ENCODE results near the gene CHAT.

The CHAT gene

DNA sequence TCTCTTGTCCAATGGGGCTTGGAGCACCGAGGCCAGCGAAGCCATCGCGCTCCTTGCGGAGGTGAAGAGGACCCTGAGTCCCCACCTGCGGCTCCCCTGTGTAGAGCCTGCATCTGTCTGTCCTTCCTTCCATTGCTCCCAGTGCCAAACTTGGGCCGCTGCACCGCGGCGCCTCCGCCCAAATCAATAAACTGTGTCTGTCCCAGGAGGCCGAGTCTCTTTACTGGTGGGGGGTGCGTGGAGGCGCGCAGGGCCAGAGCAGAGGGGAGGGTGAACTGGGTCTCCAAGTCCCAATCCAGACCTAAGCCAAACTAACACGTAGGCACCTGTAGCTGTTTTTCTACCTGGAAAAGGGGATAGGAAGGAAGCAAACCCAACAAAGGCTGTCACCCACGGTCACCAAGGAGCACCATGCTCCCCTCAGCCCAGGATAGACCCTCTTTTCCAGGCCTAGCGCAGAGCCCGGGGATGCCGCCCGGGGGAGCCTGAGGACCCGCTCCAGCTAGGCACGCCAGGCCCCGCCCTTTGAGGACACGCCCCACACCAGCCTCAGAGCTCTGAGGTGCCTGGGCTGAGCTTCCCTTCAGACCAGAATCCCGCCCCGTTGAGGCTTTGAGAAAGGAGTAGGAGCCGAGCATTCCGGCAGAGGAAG is 1.2 kb upstream of the CHAT start:
- DNase-seq, result no peak

DNA sequence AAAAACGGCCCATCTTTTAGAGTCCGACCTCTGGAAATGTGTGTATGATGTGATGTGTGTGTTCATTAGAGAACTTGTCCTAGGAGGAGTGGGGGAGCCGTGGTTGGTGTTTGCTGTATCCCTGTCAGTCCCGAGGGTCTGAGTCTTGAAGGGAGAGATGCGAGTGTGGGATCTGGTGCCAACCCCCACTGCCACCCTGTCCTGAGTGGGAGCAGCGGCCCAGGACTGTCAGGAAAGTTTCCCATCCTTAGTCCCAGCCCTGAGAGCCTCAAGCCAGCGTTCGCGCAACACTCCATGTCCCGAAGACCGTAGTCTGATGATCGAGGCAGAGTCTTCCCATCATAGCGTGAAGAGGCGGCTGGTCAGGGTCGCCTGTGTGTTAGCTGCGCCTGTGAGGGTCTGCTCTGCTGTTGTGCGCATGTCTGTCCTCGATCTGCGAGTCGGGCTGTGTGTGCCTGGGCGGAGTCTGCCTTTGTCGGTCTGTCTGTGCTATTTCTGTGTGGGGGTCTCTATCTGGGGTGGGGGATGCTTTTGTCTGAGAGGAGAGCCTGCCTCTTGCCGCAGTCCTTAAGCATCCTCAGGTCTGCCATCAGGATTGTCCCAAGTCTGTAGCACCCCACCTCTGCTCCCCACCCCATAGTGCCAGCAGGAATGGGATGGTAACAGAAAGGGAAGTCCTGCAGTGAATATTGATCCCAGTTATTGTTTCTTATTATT is 514 bp upstream of the CHAT start:
- DNase-seq, result no peak

DNA sequence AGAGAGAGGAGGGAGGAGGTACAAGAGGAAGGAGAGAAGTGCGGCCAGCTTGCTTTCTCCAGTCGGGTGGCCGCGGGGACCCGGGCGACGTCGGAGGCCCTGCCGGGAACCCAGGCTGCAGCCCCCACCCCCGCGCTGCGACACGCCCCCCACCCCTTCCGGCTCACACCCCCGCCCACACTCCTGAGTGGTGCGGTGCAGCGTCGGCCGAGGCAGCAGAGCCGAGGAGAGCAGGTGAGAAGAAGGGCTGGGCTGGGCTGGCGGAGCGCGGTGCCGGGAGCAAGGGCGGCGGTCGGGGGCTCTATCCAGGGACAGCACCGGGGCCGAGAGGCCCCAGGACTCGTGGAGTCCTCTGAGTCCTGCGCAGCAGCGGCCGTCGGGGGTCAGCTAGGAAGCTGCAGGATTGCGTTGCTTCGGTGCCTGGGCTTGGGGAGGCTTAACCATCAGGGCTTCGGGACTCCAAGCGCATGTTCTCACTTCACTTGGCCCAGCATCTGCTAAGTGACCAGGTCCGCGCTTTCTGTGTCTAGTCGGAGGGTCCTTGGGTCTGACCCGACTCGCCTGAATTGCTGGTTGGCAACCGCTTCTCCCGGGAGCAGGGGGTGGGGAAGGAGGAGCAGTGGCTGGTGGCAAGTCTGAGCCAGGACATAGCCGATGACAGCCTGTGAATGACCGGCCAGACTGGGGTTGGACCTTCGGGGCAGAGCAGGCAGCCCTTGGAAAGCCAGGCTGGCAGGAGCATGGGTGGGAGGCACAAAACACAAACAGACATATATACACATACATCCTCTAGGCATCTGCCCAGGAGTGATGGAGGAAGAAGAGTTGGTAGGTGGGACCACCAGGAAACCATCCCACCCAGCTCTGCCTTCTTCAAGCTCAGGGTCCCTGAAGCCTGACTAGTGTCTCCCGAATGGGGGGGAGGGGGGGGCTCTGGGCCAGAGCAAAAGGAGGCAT is 683 bp downstream of the CHAT start:
- DNase-seq, result no peak

DNA sequence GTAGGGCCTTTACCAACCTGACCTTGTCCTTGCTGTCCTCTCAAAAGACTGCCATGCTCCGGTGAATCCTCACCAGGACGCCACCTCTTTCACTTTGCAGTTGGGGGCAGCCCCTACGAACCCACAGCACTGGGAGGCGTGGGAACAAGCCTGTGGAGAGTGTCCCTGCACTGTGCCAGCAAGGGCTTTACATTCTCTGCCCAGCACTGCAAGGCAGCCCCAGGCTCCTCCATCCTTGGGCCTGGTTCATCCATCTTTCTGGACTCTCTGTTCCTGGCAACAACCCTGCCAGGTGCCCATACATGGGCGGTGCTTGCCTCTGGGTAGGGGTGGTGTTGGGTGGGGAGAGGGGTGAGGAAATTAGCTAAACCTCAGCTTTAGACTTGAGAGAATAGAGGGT is 1.4 kb downstream of the CHAT start:
- no peak for DNase-seq

DNA sequence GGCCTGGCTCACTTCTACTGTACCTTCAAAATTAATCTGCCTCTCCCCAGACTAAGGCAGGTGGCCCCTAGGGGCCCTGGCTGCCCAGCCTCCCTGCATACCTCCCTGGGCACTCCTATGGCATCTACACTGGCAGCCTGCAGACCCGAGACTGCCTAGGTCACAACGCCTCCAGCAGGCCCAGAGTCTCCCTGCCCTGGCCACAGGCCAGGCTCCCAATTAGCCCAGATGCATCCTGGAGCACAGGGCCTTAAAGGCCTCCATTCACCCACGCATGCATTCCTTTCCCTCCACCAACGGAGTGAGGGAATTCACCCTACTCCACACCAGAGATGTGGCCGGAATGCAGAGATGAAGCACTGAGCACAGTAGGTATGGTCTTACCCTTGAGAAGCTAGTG is 1.9 kb downstream of the CHAT start:
- DNase-seq, result no peak

DNA sequence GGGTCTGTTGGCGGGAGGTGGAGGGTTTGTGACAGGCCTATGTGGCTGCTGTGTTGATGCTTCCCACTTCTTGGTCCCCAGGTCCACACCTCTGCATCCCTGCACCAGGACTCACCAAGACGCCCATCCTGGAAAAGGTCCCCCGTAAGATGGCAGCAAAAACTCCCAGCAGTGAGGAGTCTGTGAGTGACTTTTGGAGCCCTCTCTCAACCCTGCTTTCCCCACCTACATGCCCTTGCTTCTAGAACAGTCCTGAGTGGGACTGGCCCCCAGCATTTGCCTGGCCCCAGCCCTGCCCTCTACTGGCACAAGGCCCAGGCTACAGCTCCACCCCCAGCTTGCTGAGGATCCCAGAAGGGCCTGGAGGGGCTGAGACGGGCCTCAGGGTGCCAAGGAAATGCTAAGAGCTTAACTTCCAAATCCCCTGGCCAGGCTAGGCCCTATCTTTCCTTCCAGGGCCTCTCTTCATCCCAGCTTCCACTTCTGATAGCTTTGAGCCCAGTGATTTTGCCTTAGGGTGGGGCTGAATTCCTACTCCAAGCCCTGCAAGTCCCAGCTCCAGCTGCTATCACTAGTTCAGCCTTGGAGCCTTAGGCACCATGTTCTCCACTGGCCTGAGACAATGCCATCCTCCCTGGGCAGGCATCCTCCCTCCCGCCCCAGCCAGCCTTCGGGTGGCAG is 2.7 kb downstream of the CHAT start:
- no peak for DNase-seq

DNA sequence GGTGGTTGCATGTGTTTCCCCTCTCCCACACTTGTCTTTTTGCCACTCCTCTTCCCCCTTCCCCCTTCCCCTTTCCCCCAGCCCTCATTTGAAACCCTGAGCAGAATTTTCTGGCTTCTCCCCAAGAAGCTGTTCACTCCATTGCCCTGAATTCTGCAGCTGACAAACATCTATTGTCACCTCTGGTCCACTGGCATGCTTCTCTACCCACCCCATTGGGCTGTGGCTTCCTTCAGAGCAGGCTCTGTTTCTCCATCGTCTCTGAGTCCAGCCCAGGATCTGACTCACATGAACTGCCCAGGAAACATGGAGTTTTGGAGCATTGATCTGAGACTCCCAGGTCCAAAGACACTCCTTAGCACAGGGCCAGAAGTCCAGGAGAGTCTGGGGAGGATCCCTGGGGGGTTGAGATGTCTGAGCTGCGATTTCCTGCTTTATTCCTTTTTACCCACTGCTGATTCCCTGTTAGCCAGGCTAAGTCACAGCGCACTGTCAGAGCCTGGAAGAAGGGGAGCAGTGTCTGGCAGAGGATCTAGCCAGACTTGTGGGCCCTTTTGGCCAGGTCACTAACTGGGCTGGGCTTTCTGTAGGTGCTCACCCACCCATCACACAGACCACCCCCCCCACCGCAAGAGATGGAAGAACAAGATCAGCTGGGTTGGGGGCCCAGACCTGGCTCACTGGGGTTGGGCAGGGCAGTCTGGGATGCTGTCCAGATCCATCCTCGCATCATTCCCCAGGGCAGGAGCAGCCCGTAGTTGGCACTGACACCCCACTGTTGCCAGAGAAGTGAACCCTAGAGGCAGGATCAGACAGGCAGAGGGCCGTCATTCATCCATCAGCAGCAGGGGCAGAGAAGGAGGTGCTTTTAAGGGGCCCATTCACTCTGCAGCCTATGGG is 3.5 kb downstream of the CHAT start:
- no peak for DNase-seq

DNA sequence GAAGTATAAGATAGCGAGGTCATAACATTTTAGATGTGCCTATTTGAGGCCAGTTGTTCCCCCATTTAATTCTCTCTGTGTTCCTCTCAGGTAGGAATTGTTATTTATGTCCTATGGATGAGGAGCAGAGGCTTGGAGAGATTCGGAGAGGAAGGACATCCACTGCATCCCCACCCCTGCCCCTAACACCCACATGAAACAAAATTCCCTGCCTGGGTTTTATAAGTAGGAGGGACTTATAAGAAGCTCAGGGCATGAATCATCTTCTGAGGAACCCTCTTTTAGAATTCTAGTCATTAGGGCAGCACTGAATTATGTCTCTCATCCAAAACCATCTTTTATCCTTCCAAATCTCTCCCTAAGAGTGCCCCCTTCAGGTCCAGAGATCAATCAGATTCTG is 5.0 kb downstream of the CHAT start:
- DNase-seq, result no peak

DNA sequence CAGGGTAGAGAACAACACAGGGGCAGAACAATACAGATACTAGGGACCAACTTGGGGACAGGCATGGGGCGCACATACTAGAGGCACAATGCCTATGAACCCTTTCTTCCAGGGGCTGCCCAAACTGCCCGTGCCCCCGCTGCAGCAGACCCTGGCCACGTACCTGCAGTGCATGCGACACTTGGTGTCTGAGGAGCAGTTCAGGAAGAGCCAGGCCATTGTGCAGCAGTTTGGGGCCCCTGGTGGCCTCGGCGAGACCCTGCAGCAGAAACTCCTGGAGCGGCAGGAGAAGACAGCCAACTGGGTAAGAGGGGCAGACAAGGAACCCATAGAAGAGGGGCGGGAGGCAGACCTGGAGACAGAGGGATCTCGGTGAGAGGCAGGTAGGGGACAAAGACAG is 5.8 kb downstream of the CHAT start:
- no peak for DNase-seq

DNA sequence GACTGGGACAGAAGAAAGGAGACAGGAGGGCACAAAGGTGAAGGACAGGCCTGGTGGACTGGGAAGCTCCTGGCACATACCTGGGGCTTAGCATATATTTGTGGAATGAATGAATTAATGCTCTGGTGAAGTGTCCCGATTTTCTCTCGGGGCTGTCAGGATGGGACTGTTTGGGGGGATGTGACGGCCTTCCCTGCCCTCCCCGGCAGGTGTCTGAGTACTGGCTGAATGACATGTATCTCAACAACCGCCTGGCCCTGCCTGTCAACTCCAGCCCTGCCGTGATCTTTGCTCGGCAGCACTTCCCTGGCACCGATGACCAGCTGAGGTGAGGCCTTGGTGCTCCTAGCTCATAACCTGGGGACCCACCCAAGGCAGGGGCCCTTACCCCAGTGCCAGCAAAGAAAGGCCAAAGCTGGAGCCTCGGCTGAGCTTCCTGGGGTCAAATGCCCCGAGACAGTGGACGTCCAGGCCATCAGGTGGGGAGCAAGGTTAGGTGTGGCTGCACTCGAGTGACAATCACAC is 6.5 kb downstream of the CHAT start:
- no peak for DNase-seq

DNA sequence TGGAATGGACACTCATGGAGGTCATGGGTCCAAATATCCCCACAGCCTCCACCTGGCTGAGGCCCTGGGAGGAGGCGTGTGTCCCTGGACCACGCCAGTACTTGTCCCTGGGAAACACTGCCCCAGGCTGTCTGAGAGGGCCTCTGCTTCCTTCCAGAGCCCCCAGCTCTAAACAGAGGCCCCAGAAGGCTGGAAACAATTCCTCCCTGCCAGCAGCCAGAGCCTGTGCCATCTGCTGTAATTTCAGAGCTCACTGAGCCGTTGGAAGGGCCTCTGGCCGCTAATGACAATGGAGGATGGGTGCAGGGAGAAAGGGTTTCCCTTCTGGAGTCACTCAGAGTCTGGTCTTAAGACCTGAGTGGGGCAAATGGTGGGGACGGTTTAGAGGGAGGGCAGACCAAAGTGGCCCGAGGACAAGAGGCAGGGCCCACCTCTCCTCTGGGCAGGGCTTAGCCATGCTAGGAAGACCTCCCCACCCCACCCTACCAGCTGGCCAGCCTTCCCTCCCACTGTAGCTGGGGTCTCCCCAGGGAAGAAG is 7.1 kb downstream of the CHAT start:
- no peak for DNase-seq

DNA sequence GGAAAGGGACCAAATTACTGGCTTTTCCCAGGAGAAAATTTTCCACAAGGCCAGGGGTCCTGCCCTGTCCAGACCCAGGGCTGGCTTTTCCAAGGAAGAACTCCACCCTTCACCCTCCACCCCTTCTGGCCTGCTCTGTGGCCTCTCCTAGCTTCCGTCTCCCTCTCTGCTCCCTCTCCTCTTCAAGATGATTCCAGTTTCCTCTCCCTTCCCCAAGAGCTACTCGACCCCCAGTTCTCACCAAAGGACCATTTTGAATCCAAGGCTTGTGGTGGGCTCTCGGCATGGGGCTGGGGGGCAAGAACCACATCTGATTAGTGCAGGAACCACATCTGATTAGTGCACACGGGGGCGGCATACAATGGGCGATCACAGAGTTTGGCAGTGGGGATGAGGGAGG is 7.7 kb downstream of the CHAT start:
- no peak for DNase-seq

DNA sequence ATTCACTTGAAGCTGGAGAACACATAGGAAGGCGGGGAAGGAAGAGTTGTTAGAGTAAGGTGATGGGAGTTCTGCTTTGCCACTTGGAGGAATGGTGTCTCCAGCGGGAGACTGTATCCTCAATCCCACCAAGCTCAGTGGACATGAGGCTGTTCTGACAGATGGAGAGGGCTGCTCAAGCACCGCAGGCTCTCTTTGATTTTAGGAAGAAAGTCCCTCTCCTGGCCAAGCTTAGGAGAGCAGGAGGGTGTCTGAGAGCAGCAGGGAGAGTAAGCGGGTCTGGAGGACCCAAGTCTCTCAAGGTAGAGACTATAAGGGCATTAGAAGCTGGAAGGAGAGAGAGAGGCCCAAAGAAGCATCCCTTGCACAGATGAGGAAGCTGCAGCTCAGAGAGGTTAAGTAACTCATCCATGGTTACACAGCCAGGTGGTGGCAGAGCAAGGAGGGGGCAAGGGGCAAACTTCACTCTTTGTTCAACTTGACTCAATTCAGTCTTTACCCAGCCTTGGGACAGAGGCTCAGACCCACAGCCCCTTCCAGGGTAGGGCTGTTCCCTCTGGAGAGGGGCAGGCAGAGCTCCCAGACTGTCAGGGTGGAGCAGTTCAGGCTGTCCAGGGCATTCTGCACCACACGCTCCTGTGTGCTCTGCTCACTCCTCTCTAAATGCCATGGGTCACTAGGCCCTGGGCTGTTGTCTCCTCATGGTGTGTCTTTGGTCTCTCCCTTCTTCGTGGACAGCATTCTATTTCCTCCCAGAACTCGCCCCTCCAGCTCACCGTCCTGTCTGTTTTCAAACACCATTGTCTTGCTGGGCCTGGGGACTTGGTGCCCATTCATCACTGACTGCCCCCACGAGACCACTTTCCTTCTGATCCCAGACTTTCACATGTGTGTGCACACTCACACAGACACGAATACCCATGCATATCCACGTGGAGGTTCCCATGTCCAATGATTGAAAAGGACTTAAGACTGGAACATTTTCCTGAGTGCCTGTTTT is 8.9 kb downstream of the CHAT start:
- no peak for DNase-seq

DNA sequence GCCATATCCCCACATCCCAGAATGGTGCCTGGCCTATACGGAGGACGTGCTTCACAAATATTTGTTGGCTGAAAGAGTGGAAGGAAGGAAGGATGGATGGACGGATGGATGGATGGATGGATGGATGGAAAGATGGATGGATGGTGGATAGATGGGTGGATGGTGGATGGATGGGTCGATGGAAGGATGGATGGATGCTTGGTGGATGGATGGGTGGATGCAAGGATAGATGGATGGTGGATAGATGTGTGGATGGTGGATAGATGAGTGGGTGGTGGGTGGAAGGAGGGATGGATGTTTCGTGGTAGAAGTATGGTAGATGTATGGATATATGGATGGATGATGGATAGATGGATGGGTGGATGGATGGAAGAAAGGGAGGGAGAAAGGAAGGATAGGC is 10.8 kb downstream of the CHAT start:
- no peak for DNase-seq

DNA sequence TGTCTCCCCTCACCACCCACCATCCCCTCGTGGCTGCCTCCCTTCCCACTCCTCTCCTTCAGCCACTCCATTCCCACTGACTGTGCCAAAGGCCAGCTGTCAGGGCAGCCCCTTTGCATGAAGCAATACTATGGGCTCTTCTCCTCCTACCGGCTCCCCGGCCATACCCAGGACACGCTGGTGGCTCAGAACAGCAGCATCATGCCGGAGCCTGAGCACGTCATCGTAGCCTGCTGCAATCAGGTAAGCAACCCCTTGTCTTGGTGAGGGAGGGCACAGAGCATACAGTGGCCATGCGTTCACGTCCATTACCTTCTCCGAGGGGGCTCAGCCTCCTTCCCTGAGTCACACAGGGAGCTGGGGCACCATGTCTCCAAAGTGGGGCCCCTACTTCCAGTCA is 11.6 kb downstream of the CHAT start:
- no peak for DNase-seq

DNA sequence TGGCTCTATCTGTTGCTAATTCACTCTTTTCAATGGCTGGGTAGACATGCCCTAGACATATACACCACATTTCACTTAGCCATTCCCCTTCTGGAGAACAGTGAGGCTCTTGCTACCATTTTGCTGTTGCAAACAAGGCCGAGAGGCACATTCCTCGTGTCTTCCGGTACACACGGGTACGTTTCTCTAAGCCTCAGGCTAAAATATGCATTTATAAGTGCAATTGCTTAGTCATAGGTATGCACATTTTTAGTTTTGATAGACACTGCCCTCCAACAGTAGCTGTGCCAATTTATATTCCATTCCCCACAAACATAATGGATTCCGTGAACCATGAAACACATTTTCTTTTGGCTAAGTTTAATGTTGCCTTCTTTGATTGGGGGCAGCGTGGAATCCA is 13.2 kb downstream of the CHAT start:
- no peak for DNase-seq

DNA sequence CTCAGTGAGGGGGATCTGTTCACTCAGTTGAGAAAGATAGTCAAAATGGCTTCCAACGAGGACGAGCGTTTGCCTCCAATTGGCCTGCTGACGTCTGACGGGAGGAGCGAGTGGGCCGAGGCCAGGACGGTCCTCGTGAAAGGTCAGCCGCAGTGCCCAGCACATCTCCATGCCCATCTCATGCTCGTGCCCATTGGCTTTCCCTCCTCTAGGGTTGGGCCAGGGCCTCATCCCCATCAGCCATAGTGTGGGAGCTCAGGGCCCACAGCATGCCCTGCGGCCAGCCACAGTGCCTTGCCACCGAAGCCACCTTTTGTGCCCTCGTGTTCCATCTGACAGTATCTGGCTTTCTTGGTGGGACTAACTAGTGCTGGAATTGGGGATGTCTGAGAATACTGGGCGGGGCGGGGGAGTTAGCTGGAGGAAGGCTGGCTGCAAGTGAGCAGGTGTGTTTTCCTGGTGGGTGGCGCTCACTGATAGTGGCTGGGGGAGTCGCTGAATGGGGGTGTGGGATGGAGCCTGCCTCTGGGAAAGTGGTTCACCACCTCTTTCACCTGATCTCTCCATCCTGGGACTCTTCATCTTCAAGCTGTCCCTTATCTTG is 13.9 kb downstream of the CHAT start:
- no peak for DNase-seq

DNA sequence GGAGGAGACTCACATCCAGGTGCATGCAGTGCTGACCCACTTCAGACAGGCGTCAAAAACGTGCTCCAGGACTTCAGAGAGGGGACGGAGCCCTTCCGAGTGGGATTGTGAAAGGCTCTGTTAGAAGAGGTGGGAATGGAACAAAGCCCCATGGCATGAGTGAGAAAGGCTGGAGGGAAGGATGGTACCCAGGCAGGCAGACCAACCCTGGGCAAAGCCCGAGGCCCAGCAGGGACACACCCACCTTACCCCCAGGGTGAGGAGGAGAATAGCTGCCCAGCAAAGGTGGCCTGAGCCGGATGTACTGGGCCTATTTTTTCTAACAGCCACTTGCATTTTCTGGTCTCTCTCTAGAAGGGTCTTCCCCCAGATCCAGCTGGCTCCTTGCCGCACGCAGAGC is 14.8 kb downstream of the CHAT start:
- no peak for DNase-seq

DNA sequence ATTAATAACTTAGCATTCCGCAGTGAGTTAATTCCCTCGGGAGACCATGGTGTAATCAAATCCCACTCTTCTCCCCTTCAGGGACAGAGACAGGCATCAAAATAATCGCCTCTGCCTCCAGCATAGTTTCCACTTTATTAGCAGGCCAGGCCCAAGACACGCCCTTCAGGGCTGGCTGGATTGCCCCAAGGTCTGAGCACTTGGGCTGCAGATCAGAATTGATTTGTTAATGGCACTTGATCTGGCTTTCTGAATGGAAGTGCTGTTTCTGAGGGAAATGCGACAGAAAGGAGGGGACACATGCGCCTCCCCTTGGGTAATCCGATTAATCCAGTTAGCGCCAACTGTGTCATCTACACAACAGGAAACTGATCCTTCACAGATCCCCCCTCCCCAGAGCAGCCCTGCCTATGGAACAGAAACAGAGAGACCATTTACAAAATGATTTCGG is 15.6 kb downstream of the CHAT start:
- no peak for DNase-seq

DNA sequence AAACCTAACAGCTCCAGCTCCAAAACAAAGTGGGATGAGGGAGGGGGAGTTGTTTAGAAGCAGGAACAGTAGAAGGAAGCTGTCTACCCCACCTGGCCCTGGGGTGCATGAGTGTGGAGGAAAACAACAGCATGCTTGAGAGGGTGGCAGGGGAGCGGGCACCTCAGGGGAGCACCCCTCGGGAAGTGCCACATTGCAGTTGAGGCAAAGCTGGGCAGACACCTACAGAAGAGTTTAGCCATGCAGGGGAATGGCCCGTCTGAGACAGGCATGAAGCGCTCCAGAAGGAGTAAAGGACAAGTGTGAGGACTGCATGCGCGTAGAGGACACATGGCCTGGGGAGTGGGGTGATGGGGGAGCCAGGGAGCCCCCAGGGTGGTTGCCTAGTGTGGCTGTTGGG is 18.1 kb downstream of the CHAT start:
- no peak for DNase-seq

Measured in CD4-positive, alpha-beta T cell treated with Interleukin-17A for 1 hour (primary cell).